Myocyte (in vitro differentiated cells): ENCODE measurements around the gene G2E3. TPM values are rescaled to one million over a fixed set of nuclear protein-coding genes. Genes with fewer than 3 reads are reported as not detected.
"Not testable (repeated sequence)": the region's sequence is repeated elsewhere in the genome, so short reads cannot be mapped to it uniquely, and the experiment has no call there.

Source experiments
- DNase-seq: peaks from one replicate; pipeline ENCODE4 v3.0.0-alpha.2; 2012; ENCODE audit warnings: low read depth
- polyA plus RNA-seq: library from polyadenylated mRNA; unstranded; fragments of >200 nt; gene quantifications from one replicate; pipeline ENCODE4 v1.2.1, GENCODE V29; 2012; ENCODE audit warnings: missing spikeins
- total RNA-seq: library from RNA; depleted of rRNA; stranded (reverse); fragments of >200 nt; gene quantifications from 2 replicates; pipeline ENCODE4 v1.2.3, GENCODE V29; 2014

Gene G2E3
- total RNA-seq = 12.3 and 13.2 TPM in 2 replicates
- 3.4 TPM for polyA plus RNA-seq

GRCh38 chr14:30558675-30559555, at the start of gene G2E3:
Gene G2E3, plus strand, starts transcription at chr14:30559158. Its CDS starts 21,922 bp downstream, at chr14:30581080.
- DNase-seq = peak; percentile 91

- DNase-seq = no peak
Measured at GRCh38 chr14:30517737-30518136, 41.2 kb upstream of the G2E3 start.

GRCh38 chr14:30518867-30519560, 39.9 kb upstream of the G2E3 start:
- peak; percentile 28 for DNase-seq

GRCh38 chr14:30519961-30520360, 39.0 kb upstream of the G2E3 start:
- DNase-seq = no peak

- no peak for DNase-seq
Measured at GRCh38 chr14:30520536-30520935, 38.4 kb upstream of the G2E3 start.

GRCh38 chr14:30521899-30522736, 36.8 kb upstream of the G2E3 start:
- DNase-seq = peak; percentile 52

- DNase-seq = peak; percentile 64
Measured at GRCh38 chr14:30525833-30526232, 33.1 kb upstream of the G2E3 start.

- DNase-seq = no peak
Measured at GRCh38 chr14:30527196-30527595, 31.8 kb upstream of the G2E3 start.

- DNase-seq = no peak
Measured at GRCh38 chr14:30528119-30528518, 30.8 kb upstream of the G2E3 start.

GRCh38 chr14:30528778-30529642, 29.9 kb upstream of the G2E3 start:
- DNase-seq = no peak

- DNase-seq = no peak
Measured at GRCh38 chr14:30532264-30532663, 26.7 kb upstream of the G2E3 start.

GRCh38 chr14:30533126-30533525, 25.8 kb upstream of the G2E3 start:
- no peak for DNase-seq

- DNase-seq = no peak
Measured at GRCh38 chr14:30541318-30541717, 17.6 kb upstream of the G2E3 start.

- DNase-seq = not testable (repeated sequence)
Measured at GRCh38 chr14:30546735-30547134, 12.2 kb upstream of the G2E3 start.

- no peak for DNase-seq
Measured at GRCh38 chr14:30547388-30548048, 11.4 kb upstream of the G2E3 start.

- no peak for DNase-seq
Measured at GRCh38 chr14:30550335-30550734, 8.6 kb upstream of the G2E3 start.

- DNase-seq = no peak
Measured at GRCh38 chr14:30551460-30551859, 7.5 kb upstream of the G2E3 start.

GRCh38 chr14:30553311-30553989, 5.5 kb upstream of the G2E3 start:
- DNase-seq = peak; percentile 9

- DNase-seq = no peak
Measured at GRCh38 chr14:30558362-30558674, 640 bp upstream of the G2E3 start.
